ENCODE results near the gene ADNP. TPM values are rescaled to one million over a fixed set of nuclear protein-coding genes. Genes with fewer than 3 reads are reported as not detected.

Gene ADNP
- total and polyA plus RNA-seq, 2 experiments from 2014 or later, result 13.1 to 43.7 TPM

GRCh38 chr20:50854506-50855249 is 76.6 kb downstream of the ADNP start:
- H2AFZ ChIP-seq, result no peak overlapping the region
- H3K4me1 ChIP-seq (ENCODE audit: insufficient read depth), result peaks cover 12% of the 10 kb centered on the region
- H3K9me2 ChIP-seq (replicated peaks; ENCODE audit: insufficient read depth), result no peaks in the 10 kb centered on the region
- H3K9me3 ChIP-seq (ENCODE audit: low read depth), result no peaks in the 10 kb centered on the region
- H3K4me3 ChIP-seq, result no peak overlapping the region
- no peak overlapping the region for H3K4me2 ChIP-seq
- H3K27ac ChIP-seq, result no peak overlapping the region
- H4K20me1 ChIP-seq (ENCODE audit: insufficient read depth, poor library complexity, severe bottlenecking), result no peaks in the 10 kb centered on the region
- no peak for DNase-seq (ENCODE audit: low spot score)
- H3K27me3 ChIP-seq, result no peaks in the 10 kb centered on the region
- TF ChIP-seq EZH2phosphoT487 (IDR thresholded peaks at IDR 0.05; ENCODE audit: low read depth, severe bottlenecking, unreplicated experiment), result no peak
- no peak for TF ChIP-seq CTCF (IDR thresholded peaks at IDR 0.05; ENCODE audit: poor library complexity)
- TF ChIP-seq EZH2 (IDR thresholded peaks at IDR 0.05; ENCODE audit: borderline replicate concordance), result no peak
- H3K36me3 ChIP-seq (replicated peaks; ENCODE audit: insufficient read depth, low read depth), result no peaks in the 10 kb centered on the region
- no peaks in the 10 kb centered on the region for H3K79me2 ChIP-seq
- WGBS (ENCODE audit: low lambda C conversion rate, missing lambda C conversion rate), result 95% methylated on average over 18 of the region's 18 CpGs

- Histone ChIP-seq H3K9me2 (replicated peaks; ENCODE audit: insufficient read depth) (no peaks in the 10 kb centered on the region), H3K4me2 (no peak overlapping the region), H3K9me3 (ENCODE audit: low read depth) (no peaks in the 10 kb centered on the region), H3K27me3 (no peaks in the 10 kb centered on the region), H3K79me2 (no peaks in the 10 kb centered on the region), H3K4me1 (ENCODE audit: insufficient read depth) (peaks cover 17% of the 10 kb centered on the region), H4K20me1 (ENCODE audit: insufficient read depth, poor library complexity, severe bottlenecking) (no peaks in the 10 kb centered on the region), H2AFZ (no peak overlapping the region), H3K4me3 (no peak overlapping the region), H3K36me3 (replicated peaks; ENCODE audit: insufficient read depth, low read depth) (no peaks in the 10 kb centered on the region), H3K27ac (no peak overlapping the region)
- 97% methylated on average over 9 of the region's 9 CpGs for WGBS (ENCODE audit: low lambda C conversion rate, missing lambda C conversion rate)
- TF ChIP-seq CTCF (IDR thresholded peaks at IDR 0.05; ENCODE audit: poor library complexity) (no peak), EZH2 (IDR thresholded peaks at IDR 0.05; ENCODE audit: borderline replicate concordance) (no peak), EZH2phosphoT487 (IDR thresholded peaks at IDR 0.05; ENCODE audit: low read depth, severe bottlenecking, unreplicated experiment) (no peak)
- no peak for DNase-seq (ENCODE audit: low spot score)
These were observed 79.2 kb downstream of the ADNP start for GRCh38 chr20:50852085-50852484.

GRCh38 chr20:50850721-50851286 is 80.4 kb downstream of the ADNP start:
- Histone ChIP-seq H3K4me2 (no peak overlapping the region), H3K9me2 (replicated peaks; ENCODE audit: insufficient read depth) (no peaks in the 10 kb centered on the region), H3K4me3 (no peak overlapping the region), H2AFZ (no peak overlapping the region), H3K9me3 (ENCODE audit: low read depth) (no peaks in the 10 kb centered on the region), H3K27me3 (no peaks in the 10 kb centered on the region), H3K27ac (no peak overlapping the region), H4K20me1 (ENCODE audit: insufficient read depth, poor library complexity, severe bottlenecking) (no peaks in the 10 kb centered on the region), H3K4me1 (ENCODE audit: insufficient read depth) (peaks cover 8% of the 10 kb centered on the region), H3K36me3 (replicated peaks; ENCODE audit: insufficient read depth, low read depth) (no peaks in the 10 kb centered on the region), H3K79me2 (no peaks in the 10 kb centered on the region)
- peak; percentile 49 for DNase-seq (ENCODE audit: low spot score)
- WGBS (ENCODE audit: low lambda C conversion rate, missing lambda C conversion rate), result 72% methylated on average over 11 of the region's 13 CpGs
- TF ChIP-seq CTCF (IDR thresholded peaks at IDR 0.05; ENCODE audit: poor library complexity) (no peak), EZH2phosphoT487 (IDR thresholded peaks at IDR 0.05; ENCODE audit: low read depth, severe bottlenecking, unreplicated experiment) (no peak), EZH2 (IDR thresholded peaks at IDR 0.05; ENCODE audit: borderline replicate concordance) (no peak)
